NCI-H1105 treated with DMSO at 0.1 percent for 48 hours (cell line): ENCODE results near the gene GPX2.
A peak's percentile ranks its signal among the peaks of the same experiment; 100 is the strongest.

Experiments
- DNase-seq: peaks from one replicate; lab custom pipeline; 2025; lab: John Stamatoyannopoulos, UW

Gene GPX2

DNA sequence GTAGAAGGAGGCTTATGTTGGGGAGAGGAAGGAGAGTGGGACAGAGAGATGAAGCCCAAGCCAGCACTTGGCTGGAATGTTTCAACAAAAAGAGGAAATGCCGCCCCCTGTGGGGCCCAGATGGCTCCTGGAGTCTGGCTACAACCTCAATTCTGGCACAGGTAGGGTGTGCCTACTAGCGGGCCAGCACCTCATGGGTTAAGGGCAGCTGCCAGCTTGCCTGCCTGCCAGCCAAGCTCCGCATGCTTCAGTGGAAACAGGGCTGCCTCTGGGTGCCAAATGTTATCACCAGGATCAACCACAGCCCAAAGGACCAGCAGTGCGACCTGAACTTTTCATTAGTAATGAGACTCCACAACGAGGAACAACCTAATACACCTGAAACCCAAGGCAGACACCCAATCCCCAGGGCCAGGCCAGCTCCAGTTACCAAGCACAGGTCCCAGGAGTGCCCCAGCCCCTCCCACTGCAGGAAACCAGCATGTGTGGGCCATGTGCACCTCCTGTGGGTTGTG is 18.3 kb upstream of the GPX2 start:
- peak; percentile 20 for DNase-seq

GRCh38 chr14:64958743-64959142 is 16.2 kb upstream of the GPX2 start:
- no peak for DNase-seq

DNA sequence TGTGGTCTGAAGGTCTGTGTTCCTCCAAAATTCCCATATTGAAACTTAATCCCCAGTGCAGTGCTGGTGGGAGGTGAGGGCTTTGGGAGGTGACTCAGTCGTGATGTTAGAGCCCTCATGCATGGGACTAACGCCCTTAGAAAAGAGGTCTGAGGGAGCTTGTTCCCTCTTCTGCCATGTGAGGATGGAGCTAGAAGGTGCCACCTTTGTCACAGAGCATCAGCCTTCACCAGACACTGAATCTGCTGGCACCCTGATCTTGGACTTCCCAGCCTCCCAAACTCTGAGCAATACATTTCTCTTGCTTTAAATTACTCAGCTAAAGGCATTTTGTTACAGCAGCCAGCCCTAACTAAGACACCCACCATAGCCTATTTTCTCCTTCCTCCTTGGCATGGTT is 15.7 kb upstream of the GPX2 start:
- DNase-seq = no peak

GRCh38 chr14:64956697-64957406 is 14.3 kb upstream of the GPX2 start:
- no peak for DNase-seq

- DNase-seq = no peak
Observed at GRCh38 chr14:64955297-64955696, 12.8 kb upstream of the GPX2 start.

GRCh38 chr14:64954491-64955240 is 12.1 kb upstream of the GPX2 start:
- no peak for DNase-seq

GRCh38 chr14:64953661-64954060 is 11.1 kb upstream of the GPX2 start:
- no peak for DNase-seq

DNA sequence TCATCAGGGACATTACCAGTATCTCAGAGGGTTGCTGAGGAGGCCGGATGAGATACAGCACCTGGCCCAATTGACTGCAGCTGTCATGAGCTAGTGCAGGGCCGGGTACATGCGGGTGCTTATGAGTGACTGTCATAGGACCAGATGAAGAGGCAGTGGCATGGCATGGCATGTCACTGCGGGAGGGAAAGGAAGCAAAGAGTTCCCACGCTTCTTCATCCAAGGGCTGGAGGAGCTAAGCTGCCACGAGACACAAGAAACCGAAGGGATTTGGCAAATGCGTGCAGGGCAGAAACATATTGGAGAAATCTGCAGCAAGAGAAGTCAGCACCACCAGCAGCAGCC is 10.7 kb upstream of the GPX2 start:
- DNase-seq = no peak

DNA sequence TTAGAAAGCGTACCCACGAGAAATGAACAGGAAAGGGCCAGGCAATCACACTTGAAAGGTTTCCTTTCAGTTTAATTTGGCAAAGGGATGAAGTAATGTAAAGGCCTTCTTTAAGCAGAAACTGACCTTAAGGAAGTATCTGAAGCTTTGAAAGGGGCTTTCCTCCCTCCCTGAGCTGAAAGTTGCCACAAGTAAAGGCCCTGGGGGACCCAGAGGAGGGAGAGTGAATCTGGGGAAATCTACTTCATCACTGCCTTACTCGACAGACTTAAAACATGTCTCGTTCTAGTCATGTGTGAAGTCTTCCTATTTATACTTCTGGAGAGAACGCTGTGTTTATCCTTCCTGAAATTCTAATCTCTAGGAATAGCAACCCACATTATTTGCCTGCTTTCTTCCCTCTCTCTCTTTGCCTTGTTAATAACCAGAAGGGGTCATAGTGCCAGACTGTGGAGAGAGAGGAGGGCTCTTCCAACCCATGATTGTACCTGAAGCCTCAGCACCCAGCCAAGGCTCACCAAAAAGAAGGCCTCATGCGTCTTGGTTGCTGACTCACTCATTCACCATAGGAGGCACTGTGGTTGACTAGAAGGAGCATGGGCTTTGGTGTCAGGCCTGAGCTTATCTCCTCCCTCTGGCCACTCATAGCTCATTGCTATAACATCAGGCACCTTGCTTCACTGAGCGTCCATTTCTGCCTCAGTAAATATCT is 10.2 kb upstream of the GPX2 start:
- no peak for DNase-seq

DNA sequence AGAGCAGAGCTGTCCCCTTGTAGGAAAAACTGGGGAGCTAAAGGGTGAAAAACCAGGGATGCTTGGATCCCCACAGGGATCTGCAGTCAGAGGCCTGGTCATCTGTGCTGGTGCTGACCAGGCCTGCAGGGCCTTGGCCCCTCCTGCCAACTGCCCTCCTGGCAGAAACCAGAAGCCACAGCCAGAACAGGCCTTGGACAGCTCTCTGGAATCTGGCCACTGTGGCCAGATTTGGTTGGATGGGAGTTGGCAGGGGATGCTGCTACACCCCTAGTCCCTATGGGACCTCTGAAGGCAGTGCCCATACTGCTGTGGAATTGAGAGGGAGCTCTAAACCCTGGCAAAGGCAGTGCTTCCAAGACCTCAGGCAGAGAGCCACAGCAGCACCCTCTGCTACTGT is 9.2 kb upstream of the GPX2 start:
- DNase-seq = no peak

- DNase-seq = no peak
Observed at GRCh38 chr14:64951291-64951690, 8.7 kb upstream of the GPX2 start.

GRCh38 chr14:64950889-64951288 is 8.3 kb upstream of the GPX2 start:
- no peak for DNase-seq

- DNase-seq = no peak
Observed at GRCh38 chr14:64948612-64949210, 6.2 kb upstream of the GPX2 start.

- no peak for DNase-seq
Observed at GRCh38 chr14:64947710-64948611, 5.4 kb upstream of the GPX2 start.

DNA sequence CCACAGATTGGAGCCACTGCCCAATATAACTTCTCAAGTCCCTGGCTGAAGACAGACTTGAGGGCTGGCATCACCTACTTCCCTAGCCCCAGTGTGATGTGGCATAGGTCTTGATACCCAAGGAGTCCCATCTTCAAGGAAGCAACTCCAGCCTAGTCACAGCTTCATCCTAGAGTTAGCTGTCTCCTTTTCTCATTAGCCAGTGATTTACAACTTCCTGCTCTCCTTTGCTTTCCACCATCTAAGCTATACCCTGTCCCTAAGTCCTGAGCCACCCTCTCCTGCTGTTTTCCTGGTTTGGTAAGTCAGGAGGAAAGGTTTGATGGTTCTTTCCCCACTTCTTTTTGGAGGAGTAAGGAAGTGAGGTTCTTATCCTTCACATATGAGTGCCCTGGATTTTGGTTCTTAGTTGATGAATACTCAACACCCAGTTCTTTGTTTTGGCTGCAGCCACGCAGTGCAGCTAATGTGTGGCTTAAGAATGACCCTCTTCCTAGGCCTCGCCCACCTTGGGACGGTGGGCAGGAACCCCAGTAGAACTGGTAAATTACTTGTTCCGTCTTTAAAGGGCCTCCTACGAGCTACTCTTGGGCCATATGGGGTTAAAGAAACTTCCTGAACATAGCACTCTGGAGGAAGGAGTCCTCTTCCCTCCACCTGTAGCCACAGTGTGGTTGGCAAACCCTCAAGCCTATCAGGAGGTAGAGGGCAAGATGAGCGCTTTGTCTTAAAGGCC is 3.9 kb upstream of the GPX2 start:
- DNase-seq = no peak

DNA sequence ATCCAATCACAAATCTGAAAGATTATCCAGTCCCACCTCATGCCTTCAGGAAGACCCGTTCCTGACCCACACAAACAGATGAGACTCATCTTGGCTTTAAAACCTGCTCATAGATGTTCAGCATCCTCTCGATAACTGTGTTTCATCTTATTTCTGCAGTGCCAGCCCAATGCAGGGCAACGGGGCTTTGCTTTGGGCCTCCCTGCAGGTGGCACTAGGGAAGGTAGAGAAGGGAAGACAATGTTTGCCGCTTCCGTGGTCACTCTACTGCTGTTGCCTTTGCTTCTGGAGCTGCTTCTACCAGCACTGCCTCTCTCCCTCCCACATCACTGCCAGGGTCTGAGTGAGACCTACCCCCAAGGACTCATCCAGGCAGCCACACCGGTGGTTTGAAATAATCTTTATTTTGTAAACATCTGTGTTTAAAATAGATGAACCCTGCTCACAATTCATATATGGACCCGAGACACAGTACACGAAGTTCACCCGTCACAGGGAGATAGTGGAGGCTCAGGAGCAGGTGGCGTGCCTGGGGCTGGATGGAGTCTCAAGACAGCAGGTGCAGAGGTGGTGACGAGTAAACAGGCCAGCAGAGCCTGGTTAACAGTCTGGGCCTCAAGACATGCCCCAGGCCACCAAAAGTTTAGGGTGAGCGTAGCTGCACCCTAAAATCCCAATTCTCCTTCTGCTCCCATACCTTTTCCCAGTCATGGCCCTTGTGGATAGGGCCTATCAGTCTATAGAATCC is 3.1 kb upstream of the GPX2 start:
- DNase-seq = no peak

- DNase-seq = no peak
Observed at GRCh38 chr14:64944861-64945260, 2.3 kb upstream of the GPX2 start.

DNA sequence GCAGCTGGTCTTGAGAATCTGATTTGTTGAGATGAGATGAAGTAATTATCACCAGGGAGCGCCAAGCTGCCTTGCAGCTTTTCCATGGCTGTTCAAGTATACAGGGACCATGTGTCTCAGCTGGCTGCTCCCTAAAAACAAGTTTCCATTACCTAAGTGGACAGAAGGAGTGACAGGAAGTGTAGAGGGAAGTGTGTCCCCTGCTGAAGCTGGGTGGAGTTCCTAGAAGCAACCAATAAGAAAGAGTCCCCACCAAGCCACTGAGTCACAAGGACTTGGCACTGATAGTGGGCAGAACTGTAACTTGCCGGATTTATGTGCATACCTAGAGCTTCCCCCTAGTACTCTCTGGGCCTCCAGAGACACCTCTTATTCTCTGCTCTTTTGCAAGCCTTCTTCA is 1.5 kb upstream of the GPX2 start:
- DNase-seq = no peak

DNA sequence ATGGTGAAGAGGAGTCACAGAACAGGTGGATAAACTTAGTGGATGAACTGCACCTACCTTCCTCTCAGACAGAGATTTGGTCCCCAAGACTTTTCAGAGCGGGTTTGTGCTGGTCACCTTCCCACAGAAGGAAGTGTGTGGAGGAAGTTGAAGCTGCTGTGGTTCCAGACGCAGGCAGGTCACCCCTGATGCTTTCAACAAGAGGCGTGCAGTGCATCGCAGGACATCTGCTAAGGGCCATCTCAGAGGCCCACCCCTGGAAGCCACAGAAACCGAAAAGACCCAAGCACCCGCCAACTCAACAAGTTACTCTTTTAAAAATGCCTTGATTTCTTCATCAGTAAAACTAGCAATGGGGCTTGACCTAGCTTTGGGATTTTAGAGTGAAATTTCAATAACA is 1.0 kb upstream of the GPX2 start:
- DNase-seq = no peak

- peak; percentile 18 for DNase-seq
Observed at GRCh38 chr14:64940336-64940910, 2.1 kb downstream of the GPX2 start.
